ENCODE data around the gene YEATS4. TPM values are rescaled to one million over a fixed set of nuclear protein-coding genes. Genes with fewer than 3 reads are reported as not detected.

YEATS4 gene
- total RNA-seq, 1 donor from 2014 or later, result 13.5 TPM

DNA sequence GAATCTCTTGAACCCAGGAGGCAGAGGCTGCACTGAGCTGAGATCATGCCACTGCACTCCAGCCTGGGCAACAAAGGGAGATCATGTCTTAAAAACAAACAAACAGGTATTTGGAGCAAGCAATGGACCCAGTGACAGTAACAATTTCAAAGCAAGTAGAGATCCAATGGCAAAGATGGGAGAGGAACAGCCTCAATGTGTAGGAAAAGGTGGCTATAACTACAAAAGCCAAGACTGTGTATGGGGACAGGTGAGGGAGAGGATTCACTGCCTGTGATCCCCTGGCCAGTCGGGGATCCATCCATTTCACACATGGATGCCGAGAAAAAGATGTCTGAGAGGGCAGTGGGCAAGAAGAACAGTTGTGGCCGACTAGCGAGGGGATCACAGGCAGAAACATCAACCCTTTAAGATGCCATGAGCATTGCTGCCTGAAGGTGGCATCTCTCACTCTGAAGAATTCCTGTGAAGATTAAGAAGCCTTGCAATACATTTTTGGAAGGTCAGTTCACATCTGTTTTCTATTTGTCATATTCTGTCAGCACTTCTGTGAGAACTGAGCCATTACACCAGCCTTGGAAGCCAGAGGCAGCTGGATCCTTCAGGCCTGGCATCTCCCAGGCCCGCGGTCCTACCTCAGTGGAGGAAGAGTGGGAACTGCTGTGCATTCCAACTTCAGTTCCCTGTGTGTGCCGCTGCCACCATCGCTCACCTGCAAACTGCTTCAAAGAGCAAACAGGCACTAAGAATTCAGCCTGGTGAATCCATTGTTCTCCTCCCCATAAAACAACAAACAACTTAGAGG is 56.1 kb downstream of the YEATS4 start:
- Mint-ChIP-seq H3K36me3 (ENCODE audit: low read depth) (no peaks in the 10 kb centered on the region), H3K4me3 (ENCODE audit: unreplicated experiment) (no peak overlapping the region), H3K27ac (ENCODE audit: unreplicated experiment) (peak overlapping the region; percentile 96), H3K27me3 (ENCODE audit: low read depth) (no peaks in the 10 kb centered on the region), H3K9me3 (ENCODE audit: low read depth) (no peaks in the 10 kb centered on the region), H3K4me1 (ENCODE audit: low read depth) (peaks cover 40% of the 10 kb centered on the region)
- TF ChIP-seq, protein P1, sequence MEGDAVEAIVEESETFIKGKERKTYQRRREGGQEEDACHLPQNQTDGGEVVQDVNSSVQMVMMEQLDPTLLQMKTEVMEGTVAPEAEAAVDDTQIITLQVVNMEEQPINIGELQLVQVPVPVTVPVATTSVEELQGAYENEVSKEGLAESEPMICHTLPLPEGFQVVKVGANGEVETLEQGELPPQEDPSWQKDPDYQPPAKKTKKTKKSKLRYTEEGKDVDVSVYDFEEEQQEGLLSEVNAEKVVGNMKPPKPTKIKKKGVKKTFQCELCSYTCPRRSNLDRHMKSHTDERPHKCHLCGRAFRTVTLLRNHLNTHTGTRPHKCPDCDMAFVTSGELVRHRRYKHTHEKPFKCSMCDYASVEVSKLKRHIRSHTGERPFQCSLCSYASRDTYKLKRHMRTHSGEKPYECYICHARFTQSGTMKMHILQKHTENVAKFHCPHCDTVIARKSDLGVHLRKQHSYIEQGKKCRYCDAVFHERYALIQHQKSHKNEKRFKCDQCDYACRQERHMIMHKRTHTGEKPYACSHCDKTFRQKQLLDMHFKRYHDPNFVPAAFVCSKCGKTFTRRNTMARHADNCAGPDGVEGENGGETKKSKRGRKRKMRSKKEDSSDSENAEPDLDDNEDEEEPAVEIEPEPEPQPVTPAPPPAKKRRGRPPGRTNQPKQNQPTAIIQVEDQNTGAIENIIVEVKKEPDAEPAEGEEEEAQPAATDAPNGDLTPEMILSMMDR (IDR thresholded peaks at IDR 0.05), result peak; percentile 90
- DNase-seq (ENCODE audit: low spot score), result no peak

DNA sequence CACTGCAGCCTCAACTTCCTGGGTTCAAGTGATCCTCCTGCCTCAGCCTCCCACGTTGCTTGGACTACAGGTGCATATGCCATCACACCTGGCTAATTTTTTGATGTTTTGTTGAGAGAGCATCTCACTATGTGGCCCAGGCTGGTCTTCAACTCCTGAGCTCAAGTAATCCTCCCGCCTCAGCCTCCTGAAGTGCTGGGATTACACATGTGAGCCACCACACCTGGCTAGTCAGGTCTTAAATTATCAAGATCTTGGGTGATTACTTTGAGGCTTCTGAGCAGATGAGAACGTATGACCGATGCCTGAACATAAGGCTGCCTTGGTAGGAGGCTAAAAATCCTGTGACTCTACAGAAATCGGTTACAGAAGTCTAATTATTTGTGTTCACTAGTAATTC is 57.7 kb downstream of the YEATS4 start:
- H3K27me3 Mint-ChIP-seq (ENCODE audit: low read depth), result no peaks in the 10 kb centered on the region
- H3K9me3 Mint-ChIP-seq (ENCODE audit: low read depth), result no peaks in the 10 kb centered on the region
- H3K4me3 Mint-ChIP-seq (ENCODE audit: unreplicated experiment), result no peak overlapping the region
- H3K4me1 Mint-ChIP-seq (ENCODE audit: low read depth), result peaks cover 28% of the 10 kb centered on the region
- no peaks in the 10 kb centered on the region for H3K36me3 Mint-ChIP-seq (ENCODE audit: low read depth)
- TF ChIP-seq, protein P1 (IDR thresholded peaks at IDR 0.05), result no peak
- DNase-seq (ENCODE audit: low spot score), result no peak
- H3K27ac Mint-ChIP-seq (ENCODE audit: unreplicated experiment), result no peak overlapping the region

DNA sequence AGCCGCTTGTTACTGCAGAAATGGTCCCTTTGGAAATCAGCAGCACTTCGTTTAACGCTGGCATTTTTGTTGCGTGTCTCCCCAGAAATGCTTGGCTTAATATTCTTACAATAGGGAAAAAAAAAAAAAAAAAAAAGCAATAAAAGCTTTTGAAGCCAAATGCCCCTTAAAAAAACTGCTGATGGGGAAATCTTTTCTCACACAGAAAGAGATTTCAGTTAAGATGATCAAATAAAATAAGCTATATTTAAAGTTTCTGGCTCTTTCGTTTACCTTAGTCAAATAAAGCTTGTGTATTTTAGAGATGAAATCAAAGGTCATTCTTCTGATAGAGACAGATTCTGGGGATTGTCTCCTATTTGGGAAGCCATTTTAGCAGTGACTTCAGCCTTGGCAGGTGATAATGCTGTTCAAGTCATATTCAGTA is 58.2 kb downstream of the YEATS4 start:
- H3K27ac Mint-ChIP-seq (ENCODE audit: unreplicated experiment), result no peak overlapping the region

DNA sequence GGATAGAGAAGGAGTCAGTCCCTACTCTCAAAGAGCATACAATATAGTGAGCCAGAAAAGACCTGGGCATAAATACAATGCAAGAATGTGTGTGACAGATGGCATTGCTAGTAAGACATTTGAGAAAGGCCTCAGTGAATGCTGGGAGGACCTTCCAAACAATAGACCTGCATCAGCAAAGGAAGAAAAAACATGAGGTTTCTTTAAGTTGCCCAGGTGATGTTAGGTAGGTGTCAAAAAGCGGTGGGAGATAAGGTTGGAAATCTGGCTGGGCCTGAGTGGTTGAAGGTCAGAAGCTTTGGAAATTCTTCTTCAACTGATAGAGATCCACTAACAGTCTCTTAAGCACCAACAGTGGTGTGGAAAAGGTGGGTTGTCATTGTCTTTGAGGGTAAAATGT is 60.2 kb downstream of the YEATS4 start:
- H3K27me3 Mint-ChIP-seq (ENCODE audit: low read depth), result no peaks in the 10 kb centered on the region
- no peaks in the 10 kb centered on the region for H3K36me3 Mint-ChIP-seq (ENCODE audit: low read depth)
- DNase-seq (ENCODE audit: low spot score), result no peak
- TF ChIP-seq, protein P1 (IDR thresholded peaks at IDR 0.05), result no peak
- peaks cover 23% of the 10 kb centered on the region for H3K4me1 Mint-ChIP-seq (ENCODE audit: low read depth)
- no peak overlapping the region for H3K4me3 Mint-ChIP-seq (ENCODE audit: unreplicated experiment)
- no peaks in the 10 kb centered on the region for H3K9me3 Mint-ChIP-seq (ENCODE audit: low read depth)
- no peak overlapping the region for H3K27ac Mint-ChIP-seq (ENCODE audit: unreplicated experiment)

More for the DNA sequence above, 58.2 kb downstream of the YEATS4 start:
- DNase-seq (ENCODE audit: low spot score), result no peak
- Mint-ChIP-seq H3K4me3 (ENCODE audit: unreplicated experiment) (no peak overlapping the region), H3K36me3 (ENCODE audit: low read depth) (no peaks in the 10 kb centered on the region), H3K4me1 (ENCODE audit: low read depth) (peaks cover 25% of the 10 kb centered on the region), H3K27me3 (ENCODE audit: low read depth) (no peaks in the 10 kb centered on the region), H3K9me3 (ENCODE audit: low read depth) (no peaks in the 10 kb centered on the region)
- TF ChIP-seq, protein P1 (IDR thresholded peaks at IDR 0.05), result no peak

DNA sequence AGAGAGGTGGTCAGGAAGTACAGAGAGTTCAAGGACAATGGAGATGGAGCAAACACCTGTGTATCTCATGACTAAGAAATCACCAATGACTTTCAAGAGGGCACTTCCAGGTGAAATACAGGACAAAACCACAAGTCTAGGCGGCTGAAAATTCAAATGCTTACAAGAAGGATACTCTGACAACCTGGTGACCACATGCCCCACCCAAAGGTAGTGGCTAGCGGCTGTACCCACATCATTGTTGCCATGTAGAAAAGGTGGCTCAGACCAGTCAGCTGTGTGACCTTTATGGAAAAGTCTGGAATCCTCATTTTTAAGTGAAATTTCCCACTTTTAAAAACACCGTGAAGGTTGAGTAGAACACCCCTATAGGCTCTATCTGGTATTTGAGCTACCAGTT is 62.0 kb downstream of the YEATS4 start:
- no peak for DNase-seq (ENCODE audit: low spot score)
- Mint-ChIP-seq H3K27ac (ENCODE audit: unreplicated experiment) (no peak overlapping the region), H3K27me3 (ENCODE audit: low read depth) (no peaks in the 10 kb centered on the region), H3K9me3 (ENCODE audit: low read depth) (no peaks in the 10 kb centered on the region), H3K4me3 (ENCODE audit: unreplicated experiment) (no peak overlapping the region), H3K36me3 (ENCODE audit: low read depth) (no peaks in the 10 kb centered on the region), H3K4me1 (ENCODE audit: low read depth) (peaks cover 6% of the 10 kb centered on the region)
- TF ChIP-seq, protein P1 (IDR thresholded peaks at IDR 0.05), result no peak
